Measurements from ENCODE around the gene CLEC4G. TPM values are rescaled to one million over a fixed set of nuclear protein-coding genes. Genes with fewer than 3 reads are reported as not detected.

Gene CLEC4G
- total and polyA plus RNA-seq, 2 donors = 0.48 to 1.1 TPM

- no peaks in the 10 kb centered on the region for H3K36me3 ChIP-seq (ENCODE audit: insufficient read depth)
- 15% methylated on average over 16 of the region's 16 CpGs for WGBS
- no peak for DNase-seq (ENCODE audit: extremely low spot score)
- H3K4me1 ChIP-seq (ENCODE audit: insufficient read depth) = no peaks in the 10 kb centered on the region
- no peak overlapping the region for H3K4me3 ChIP-seq (ENCODE audit: low read depth, low read length)
- no peak overlapping the region for H3K27ac ChIP-seq (ENCODE audit: low read depth)
Observed at GRCh38 chr19:7729211-7729610, 2.7 kb downstream of the CLEC4G start.

DNA sequence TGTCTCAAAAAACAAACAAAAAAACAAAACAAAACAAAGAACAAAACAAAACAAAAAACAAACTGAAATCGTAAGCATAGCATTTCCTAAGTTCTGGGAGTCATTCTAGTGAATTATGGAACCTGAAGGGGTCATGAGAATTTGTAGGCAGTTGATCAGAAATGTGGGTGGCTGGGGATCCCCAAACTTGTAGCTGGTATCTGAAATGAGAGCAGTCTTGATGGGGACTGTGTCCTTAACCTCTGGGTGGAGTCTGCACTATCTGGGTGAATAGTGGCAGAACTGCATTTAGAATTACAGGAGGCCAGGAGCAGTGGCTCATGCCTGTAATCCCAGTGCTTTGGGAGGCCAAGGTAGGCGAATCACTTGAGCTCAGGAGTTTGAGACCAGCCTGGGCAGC lies 6.1 kb downstream of the CLEC4G start:
- Histone ChIP-seq H3K27ac (ENCODE audit: low read depth) (no peak overlapping the region), H3K4me1 (ENCODE audit: insufficient read depth) (no peaks in the 10 kb centered on the region), H3K4me3 (ENCODE audit: low read depth, low read length) (no peak overlapping the region), H3K36me3 (ENCODE audit: insufficient read depth) (no peaks in the 10 kb centered on the region)
- WGBS = 56% methylated on average over 2 of the region's 2 CpGs
- no peak for DNase-seq (ENCODE audit: extremely low spot score)

GRCh38 chr19:7722231-7722651 lies 9.7 kb downstream of the CLEC4G start:
- H3K4me1 ChIP-seq (ENCODE audit: insufficient read depth) = no peaks in the 10 kb centered on the region
- H3K36me3 ChIP-seq (ENCODE audit: insufficient read depth) = no peaks in the 10 kb centered on the region
- no peak for DNase-seq (ENCODE audit: extremely low spot score)
- WGBS = 56% methylated on average over 5 of the region's 5 CpGs
- H3K4me3 ChIP-seq (ENCODE audit: low read depth, low read length) = no peak overlapping the region
- no peak overlapping the region for H3K27ac ChIP-seq (ENCODE audit: low read depth)

DNA sequence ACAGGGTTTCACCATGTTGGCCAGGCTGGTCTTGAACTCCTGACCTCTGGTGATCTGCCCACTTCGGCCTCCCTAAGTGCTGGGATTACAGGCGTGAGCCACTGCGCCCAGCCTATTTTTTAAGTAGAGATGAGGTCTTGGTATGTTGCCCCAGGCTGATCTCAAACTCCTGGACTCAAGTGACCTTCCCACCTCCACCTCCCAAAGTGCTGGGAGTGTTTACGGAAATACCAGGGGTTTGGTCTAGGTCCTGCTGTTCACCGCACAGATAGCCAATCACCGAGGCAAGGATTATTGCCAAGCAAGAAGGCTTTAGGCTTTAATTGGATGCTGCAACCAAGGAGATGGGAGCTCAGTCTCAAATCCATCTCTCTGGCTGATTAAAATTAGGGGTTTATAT lies 11.6 kb downstream of the CLEC4G start:
- WGBS = 67% methylated on average over 6 of the region's 6 CpGs
- Histone ChIP-seq H3K4me1 (ENCODE audit: insufficient read depth) (no peaks in the 10 kb centered on the region), H3K27ac (ENCODE audit: low read depth) (no peak overlapping the region), H3K4me3 (ENCODE audit: low read depth, low read length) (no peak overlapping the region), H3K36me3 (ENCODE audit: insufficient read depth) (no peaks in the 10 kb centered on the region)
- DNase-seq (ENCODE audit: extremely low spot score) = no peak

GRCh38 chr19:7718668-7719067 lies 13.2 kb downstream of the CLEC4G start:
- no peaks in the 10 kb centered on the region for H3K4me1 ChIP-seq (ENCODE audit: insufficient read depth)
- no peak overlapping the region for H3K4me3 ChIP-seq (ENCODE audit: low read depth, low read length)
- 53% methylated on average over 8 of the region's 8 CpGs for WGBS
- H3K27ac ChIP-seq (ENCODE audit: low read depth) = no peak overlapping the region
- DNase-seq (ENCODE audit: extremely low spot score) = no peak
- no peaks in the 10 kb centered on the region for H3K36me3 ChIP-seq (ENCODE audit: insufficient read depth)

- DNase-seq (ENCODE audit: extremely low spot score) = no peak
- WGBS = 73% methylated on average over 1 of the region's 1 CpG
- Histone ChIP-seq H3K4me3 (ENCODE audit: low read depth, low read length) (no peak overlapping the region), H3K36me3 (ENCODE audit: insufficient read depth) (no peaks in the 10 kb centered on the region), H3K4me1 (ENCODE audit: insufficient read depth) (no peaks in the 10 kb centered on the region), H3K27ac (ENCODE audit: low read depth) (no peak overlapping the region)
Observed at GRCh38 chr19:7716762-7717161, 15.1 kb downstream of the CLEC4G start.

GRCh38 chr19:7715671-7716070 lies 16.2 kb downstream of the CLEC4G start:
- Histone ChIP-seq H3K27ac (ENCODE audit: low read depth) (no peak overlapping the region), H3K4me3 (ENCODE audit: low read depth, low read length) (no peak overlapping the region), H3K36me3 (ENCODE audit: insufficient read depth) (no peaks in the 10 kb centered on the region), H3K4me1 (ENCODE audit: insufficient read depth) (no peaks in the 10 kb centered on the region)
- no peak for DNase-seq (ENCODE audit: extremely low spot score)
- 61% methylated on average over 1 of the region's 1 CpG for WGBS

DNA sequence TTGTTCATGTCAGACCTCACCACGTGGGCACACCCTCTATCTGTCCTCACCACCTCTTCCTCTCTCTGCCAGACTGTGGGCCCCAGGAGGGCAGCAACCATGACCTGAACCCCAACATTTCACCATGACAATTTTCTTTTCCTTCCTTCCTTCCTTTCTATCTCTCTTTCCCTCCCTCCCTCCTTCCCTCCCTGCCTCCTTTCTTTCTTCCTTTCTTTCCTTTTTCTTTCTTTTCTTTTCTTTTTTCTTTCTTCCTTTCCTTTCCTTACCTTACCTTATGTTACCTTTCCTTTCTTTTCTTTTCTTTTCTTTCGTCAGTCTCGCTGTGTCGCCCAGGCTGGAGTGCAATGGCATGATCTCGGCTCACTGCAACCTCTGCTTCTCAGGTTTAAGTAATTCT lies 21.3 kb downstream of the CLEC4G start:
- 78% methylated on average over 5 of the region's 5 CpGs for WGBS
- Histone ChIP-seq H3K27ac (ENCODE audit: low read depth) (no peak overlapping the region), H3K4me3 (ENCODE audit: low read depth, low read length) (no peak overlapping the region), H3K36me3 (ENCODE audit: insufficient read depth) (no peaks in the 10 kb centered on the region), H3K4me1 (ENCODE audit: insufficient read depth) (no peaks in the 10 kb centered on the region)
- no peak for DNase-seq (ENCODE audit: extremely low spot score)

GRCh38 chr19:7709932-7710460 lies 21.9 kb downstream of the CLEC4G start:
- H3K4me3 ChIP-seq (ENCODE audit: low read depth, low read length) = no peak overlapping the region
- DNase-seq (ENCODE audit: extremely low spot score) = no peak
- no peaks in the 10 kb centered on the region for H3K4me1 ChIP-seq (ENCODE audit: insufficient read depth)
- H3K36me3 ChIP-seq (ENCODE audit: insufficient read depth) = no peaks in the 10 kb centered on the region
- WGBS = 79% methylated on average over 10 of the region's 10 CpGs
- H3K27ac ChIP-seq (ENCODE audit: low read depth) = no peak overlapping the region

DNA sequence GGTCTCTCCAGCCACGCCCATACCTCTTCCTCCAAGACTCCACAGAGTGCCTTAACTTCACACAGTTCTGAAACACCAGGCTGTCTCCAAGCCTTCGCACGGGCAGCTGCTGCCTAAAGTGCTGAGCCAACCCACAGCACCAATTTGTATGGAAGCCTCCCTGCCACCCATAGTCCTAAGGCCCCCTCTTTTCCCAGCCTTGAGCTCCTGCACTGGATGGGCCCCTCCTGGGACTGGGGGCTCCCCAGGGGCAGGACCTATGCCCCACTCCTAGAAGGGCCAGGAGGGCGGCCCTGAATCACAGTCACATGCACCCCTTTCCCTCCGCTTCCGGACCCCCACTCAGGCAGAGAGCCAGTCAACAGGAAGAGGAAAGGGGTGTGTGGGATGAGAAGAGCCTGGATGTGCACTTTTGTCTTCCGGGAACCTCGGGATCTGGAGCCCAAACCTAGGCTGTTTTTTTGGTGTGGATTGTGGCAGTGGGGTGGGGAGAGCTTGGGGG lies 24.9 kb downstream of the CLEC4G start:
- Histone ChIP-seq H3K36me3 (ENCODE audit: insufficient read depth) (no peaks in the 10 kb centered on the region), H3K4me1 (ENCODE audit: insufficient read depth) (no peaks in the 10 kb centered on the region), H3K4me3 (ENCODE audit: low read depth, low read length) (no peak overlapping the region), H3K27ac (ENCODE audit: low read depth) (no peak overlapping the region)
- no peak for DNase-seq (ENCODE audit: extremely low spot score)
- 50% methylated on average over 8 of the region's 8 CpGs for whole genome bisulfite sequencing

DNA sequence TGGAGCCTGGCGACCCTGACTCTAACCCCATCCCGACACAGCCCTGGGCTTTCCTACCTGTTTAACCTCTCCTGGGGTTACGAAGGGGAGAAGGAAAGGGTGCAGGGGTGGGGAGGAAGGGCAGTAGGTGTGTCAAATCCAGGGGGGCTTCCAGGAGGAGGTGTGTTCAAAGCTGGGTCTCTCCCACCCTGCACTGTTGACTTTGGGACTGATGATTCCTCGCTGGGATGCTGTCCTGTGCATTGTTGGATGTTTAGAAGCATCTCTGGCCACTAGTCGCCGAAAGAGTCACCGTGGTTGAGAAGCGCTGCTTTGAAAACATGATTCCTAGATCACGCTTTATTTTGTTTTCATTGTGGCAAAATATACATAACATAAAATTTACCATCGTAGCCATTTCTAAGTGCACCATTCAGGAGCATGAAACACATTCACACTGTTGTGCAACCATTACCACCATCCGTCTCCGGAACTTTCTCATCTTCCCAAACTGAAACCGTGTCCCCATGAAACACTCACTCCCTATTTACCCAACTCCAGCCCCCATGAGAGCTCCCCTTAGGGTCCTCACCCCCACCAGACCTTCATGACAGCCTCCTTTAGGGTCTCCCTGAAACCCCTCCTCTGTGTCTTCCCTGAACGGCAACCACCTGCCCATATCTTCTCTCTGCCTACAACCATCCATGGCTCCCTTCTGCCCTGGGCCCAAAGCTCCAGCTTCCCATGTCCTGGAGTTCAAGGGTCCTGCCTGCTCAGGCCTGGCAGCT lies 25.5 kb downstream of the CLEC4G start:
- H3K27ac ChIP-seq (ENCODE audit: low read depth) = no peak overlapping the region
- H3K4me3 ChIP-seq (ENCODE audit: low read depth, low read length) = no peak overlapping the region
- H3K4me1 ChIP-seq (ENCODE audit: insufficient read depth) = no peaks in the 10 kb centered on the region
- no peak for DNase-seq (ENCODE audit: extremely low spot score)
- H3K36me3 ChIP-seq (ENCODE audit: insufficient read depth) = no peaks in the 10 kb centered on the region
- WGBS = 78% methylated on average over 14 of the region's 14 CpGs

- no peak overlapping the region for H3K27ac ChIP-seq (ENCODE audit: low read depth)
Observed at GRCh38 chr19:7705387-7706187, 26.3 kb downstream of the CLEC4G start.

DNA sequence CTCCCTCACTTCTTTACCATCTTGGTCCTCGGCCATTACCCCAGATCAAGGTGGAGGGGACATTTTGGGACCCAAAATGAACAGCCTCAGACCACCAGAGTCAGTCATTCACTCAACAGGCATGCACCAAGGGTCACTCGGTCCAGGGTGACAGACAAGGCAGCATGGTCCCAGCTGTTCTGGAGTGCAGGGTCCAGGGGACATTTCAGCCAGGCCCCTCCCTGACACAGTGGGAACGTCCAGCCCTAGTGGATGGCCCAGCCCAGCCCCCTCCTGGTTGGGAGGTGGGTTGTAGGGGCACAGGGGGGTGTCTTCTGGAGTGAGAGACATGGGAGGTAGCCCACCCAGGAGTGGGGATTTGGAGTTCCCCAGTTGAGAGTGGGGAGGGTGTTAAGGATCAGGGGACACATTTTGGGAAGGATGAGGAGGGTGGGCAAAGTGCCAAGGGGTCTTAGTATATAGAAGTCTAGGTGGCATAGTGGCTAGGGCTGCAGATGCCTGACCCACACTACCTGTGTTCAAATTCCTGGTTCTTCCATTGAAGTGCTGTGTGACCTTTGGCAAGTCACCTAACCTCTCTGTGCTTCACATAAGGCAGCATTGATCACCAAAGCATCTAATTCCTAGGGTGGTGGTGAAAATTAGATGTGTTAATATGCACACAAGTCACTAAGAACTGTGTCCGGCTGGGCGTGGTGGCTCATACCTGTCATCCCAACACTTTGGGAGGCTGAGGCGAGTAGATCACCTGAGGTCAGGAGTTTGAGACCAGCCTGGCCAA lies 27.4 kb downstream of the CLEC4G start:
- Histone ChIP-seq H3K36me3 (ENCODE audit: insufficient read depth) (no peaks in the 10 kb centered on the region), H3K27ac (ENCODE audit: low read depth) (no peak overlapping the region), H3K4me3 (ENCODE audit: low read depth, low read length) (no peak overlapping the region), H3K4me1 (ENCODE audit: insufficient read depth) (no peaks in the 10 kb centered on the region)
- WGBS = 75% methylated on average over 6 of the region's 6 CpGs
- DNase-seq (ENCODE audit: extremely low spot score) = no peak

More at GRCh38 chr19:7705387-7706187, 26.3 kb downstream of the CLEC4G start:
- WGBS = 59% methylated on average over 24 of the region's 24 CpGs
- Histone ChIP-seq H3K36me3 (ENCODE audit: insufficient read depth) (no peaks in the 10 kb centered on the region), H3K4me3 (ENCODE audit: low read depth, low read length) (no peak overlapping the region), H3K4me1 (ENCODE audit: insufficient read depth) (no peaks in the 10 kb centered on the region)
- no peak for DNase-seq (ENCODE audit: extremely low spot score)
